ENCODE data around the gene ZBTB20.

The ZBTB20 gene

DNA sequence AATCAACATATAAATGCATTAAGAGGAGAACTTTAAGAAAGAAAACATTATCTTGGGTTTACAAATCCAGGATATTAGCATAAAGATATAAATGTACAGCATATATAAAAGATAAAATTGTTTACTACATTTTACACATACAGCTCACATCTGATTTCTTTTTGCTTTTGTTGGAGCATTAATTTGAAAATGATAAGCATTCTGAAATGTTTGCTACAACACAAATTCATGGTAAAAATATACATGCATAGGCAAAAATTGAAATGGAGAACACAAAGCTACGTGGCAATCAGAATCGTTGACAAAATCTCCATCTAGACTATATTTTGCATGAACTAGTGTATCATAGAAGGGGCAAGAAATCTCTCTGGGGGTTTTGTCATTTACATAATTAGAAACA, 694.2 kb downstream of the ZBTB20 start:
- no peak for DNase-seq

DNA sequence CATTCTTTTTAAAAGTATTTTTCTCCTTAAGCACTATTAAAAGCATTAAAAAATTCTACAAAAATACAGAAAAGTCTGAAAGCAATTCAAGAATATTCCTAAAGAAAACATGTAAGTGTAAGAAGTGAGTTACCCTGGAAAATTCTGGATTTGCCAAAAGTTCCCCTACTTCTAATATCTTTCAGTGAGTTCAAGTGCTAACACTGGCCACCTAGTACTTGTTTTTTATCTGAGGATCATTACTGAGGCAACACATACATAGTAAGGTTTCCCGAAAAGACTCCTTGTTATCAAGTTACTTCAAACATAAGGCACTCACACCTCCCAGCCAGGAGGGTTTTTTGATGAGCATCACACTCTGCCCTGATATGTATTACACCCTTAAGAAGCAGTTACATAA, 694.8 kb downstream of the ZBTB20 start:
- DNase-seq, result no peak

DNA sequence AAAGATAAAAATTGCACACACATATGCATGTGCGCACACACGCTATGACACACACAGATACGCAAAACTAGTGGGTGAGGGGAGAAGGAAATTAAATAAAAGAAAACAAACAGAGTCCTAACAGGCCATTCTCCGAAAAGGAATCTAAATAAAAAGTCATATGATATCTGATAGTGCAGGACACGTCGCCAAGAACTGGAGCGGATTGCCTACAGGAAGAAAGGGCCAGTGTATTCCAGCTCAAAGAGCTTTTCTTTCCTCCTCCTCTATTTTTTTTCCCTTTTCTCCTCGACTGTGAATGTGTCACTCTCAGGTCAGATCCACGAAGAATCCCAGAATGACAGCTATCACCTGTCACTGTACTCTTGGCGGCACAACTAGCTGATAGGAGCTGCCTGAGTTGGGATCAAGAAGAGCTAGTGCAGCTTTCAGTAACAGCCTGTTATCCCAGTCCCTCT, 695.5 kb downstream of the ZBTB20 start:
- DNase-seq, result no peak

DNA sequence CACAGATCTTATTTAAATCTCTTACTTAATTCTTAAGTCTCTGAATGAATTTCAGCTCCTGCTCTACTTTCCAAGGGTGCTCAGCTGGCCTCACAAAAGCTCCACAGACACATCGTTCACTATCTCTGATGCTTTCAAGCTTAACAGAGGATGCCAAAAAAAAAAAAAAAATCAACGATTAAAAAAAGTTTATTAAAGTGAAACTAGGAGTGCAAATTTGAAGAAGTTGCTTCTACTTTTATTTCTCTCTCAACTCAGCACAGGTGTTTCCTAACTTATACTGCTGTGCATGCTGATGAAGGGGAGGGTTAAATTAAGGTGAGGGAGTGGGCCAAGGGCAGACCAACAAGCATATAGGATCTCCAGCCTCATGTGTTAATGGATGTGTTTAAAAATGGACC, 696.0 kb downstream of the ZBTB20 start:
- DNase-seq, result no peak

- DNase-seq, result no peak
These were observed 697.0 kb downstream of the ZBTB20 start for GRCh38 chr3:114450008-114450596.

DNA sequence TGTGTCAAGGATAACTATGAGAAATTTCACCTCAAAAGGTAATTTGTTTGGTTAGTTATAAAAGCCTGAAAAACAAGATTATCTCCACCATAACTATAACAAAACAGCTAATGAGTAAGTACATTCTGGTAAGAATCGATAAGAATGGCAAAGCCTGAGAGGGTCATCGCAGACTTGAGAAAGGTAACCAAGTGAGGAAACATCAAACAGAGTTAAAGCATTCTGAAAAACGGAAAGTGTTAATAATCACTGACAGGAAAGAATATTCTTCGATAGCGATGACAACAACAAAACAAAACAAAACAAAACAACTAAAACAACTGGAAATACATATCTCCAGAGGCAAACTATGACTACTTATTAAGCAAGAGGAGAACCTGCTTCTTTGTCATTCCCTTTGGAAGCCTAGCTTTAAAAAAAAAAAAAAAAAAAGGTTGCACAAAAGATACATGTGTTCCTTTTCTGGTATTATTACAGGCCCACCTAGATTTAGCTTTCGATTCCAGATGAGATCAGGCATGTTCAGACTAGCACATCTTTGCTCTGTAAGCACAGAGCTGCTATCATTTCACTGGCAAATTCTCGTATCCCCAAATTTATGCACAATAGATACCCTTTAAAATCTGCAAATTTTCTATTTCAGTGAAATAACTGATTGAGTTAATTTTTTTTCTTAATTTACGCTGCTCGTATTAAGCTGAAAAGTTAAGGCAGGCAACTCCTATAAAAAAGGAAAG, 697.6 kb downstream of the ZBTB20 start:
- no peak for DNase-seq

DNA sequence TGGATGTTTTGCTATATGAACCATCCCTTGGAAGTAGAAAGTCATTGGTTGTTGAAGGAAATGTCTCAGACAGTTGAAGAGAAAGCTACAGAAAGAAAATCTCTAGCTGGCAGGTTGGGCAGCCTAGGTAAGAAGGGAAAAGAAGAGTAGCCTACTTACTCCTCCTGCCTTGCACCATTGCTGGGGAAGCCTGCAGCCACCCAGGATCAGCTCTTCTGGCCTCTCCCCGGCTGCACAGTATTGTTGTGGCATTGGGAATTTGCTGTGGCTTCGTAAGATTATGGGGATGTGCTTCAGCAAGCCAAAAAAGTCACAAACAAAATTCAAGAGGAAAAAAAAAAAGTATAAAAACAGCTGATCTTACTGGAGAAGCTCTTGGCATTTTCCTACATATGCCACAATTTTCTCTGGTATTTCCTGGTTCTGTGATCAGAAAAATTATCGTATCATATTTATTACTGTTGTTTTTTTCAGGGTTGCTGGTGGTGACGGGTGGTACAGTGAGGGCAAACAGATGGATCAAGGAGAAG, 699.1 kb downstream of the ZBTB20 start:
- DNase-seq, result no peak

GRCh38 chr3:114447545-114447944, 699.5 kb downstream of the ZBTB20 start:
- DNase-seq, result no peak

- no peak for DNase-seq
These were observed 700.5 kb downstream of the ZBTB20 start for GRCh38 chr3:114446600-114446999.

DNA sequence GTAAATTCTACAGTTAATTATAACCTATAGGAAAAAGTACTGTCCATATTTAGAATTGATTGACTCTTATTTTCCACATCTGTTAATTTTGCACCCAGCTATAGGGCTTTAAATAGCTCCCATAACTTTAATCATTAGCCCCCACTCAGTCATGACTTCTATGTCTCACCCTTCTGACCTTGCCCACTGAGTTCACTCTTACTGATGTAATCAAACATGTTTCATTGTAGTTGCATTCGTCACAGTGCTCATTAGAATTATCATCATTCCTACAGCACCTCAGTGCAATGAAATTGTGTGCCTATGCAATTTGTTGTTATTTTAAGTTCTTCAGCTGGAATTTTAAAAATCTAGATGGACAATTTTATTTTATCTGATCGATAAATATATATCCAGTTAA, 701.9 kb downstream of the ZBTB20 start:
- no peak for DNase-seq

DNA sequence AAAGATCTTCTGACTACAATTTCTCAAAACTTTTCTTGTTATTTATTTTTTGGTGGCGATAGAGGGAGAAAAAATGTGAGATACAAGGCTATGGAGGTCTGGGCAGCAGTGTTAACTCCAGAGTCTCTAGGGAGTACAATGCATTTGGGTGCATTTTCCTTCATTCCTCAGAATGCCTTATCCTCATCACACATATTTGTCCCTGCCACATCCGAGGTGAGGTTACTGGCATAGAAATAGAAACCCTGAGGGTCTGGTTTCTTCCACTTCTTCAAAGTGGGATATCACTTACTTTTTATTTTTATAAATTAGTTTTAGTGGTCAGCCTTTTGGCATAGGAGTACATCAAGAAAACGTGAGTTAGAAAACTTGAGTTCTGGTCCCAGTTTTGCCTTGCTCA, 702.9 kb downstream of the ZBTB20 start:
- no peak for DNase-seq

GRCh38 chr3:114442246-114442645, 704.8 kb downstream of the ZBTB20 start:
- DNase-seq, result no peak

GRCh38 chr3:114441386-114441785, 705.7 kb downstream of the ZBTB20 start:
- no peak for DNase-seq

DNA sequence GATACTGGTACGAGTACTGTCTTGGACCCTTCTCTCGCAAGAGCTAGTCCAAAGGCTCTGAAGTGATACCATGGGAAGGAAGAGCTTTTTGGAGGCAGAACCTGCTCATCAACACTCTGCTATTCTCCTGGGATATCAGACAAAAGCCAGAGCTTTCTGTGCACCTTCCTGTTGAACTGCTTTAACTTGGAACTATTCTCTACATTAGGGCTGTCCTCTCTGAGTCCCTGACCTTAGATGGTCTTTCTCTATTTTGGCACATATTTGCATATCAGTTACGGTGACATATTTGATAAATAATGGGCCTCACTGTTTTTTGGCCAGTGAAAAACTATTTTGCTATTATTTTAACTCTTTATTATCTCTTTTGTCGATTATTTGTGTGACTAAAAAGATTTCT, 706.4 kb downstream of the ZBTB20 start:
- DNase-seq, result no peak

DNA sequence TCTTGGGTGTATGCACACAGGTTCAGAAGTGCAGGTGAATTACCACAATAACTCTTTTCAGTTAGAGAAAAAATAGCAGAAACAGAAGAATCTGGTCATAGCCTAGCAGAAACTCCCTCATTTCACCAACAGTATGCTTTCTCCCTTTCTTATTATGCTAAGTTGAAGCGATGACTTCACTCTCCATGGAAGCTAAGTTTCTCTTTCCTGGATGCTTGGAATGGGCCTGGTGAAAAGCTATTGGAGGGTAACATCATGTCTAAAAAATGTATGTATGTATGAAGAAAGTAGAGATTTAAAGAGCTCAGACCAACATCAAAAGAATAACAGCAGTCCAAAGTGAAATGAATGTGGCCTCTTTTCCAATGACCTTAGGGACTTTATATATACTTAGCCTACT, 707.8 kb downstream of the ZBTB20 start:
- no peak for DNase-seq

- no peak for DNase-seq
These were observed 709.2 kb downstream of the ZBTB20 start for GRCh38 chr3:114437897-114438296.

DNA sequence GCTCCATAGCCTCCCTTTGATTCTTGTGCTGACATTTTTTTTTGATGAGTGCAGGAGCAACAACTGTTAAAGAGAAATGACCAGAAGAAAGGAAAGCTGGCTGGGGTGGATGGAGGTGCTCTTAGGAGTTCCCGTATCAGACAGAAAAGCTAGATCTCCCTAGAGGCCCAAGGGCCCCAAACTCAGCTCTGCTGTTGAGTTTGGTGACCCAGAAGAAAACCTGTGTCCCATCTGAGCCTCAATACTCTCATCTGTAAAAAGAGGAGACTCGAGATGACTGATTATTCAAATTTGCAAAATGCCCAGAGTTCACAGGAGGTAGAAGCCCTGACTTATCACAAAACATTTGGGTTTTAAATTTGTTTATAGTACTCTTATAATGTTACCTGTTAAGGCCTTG, 710.9 kb downstream of the ZBTB20 start:
- no peak for DNase-seq

GRCh38 chr3:114435386-114436115, 711.5 kb downstream of the ZBTB20 start:
- no peak for DNase-seq

DNA sequence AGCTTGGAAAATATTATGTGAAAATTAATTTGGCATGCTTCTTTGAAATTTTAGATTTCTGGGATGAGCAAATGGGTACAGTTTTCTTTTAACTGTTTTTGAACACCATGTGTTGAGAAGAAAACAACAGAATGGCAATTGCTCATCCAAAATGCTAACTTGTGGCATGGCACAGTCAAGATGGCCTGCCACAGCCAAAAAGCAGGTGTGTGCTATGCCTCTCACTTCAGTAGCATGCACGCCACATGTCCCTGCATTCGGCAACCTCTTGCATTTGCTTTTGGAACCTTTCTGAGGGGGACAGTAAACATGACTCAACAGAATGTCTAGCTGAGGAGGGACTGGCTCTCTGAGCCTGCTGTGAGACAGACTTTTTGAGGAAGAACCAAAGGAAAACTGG, 714.8 kb downstream of the ZBTB20 start:
- no peak for DNase-seq

GRCh38 chr3:114428044-114428595, 719.0 kb downstream of the ZBTB20 start:
- DNase-seq, result peak; percentile 34

GRCh38 chr3:114427285-114428043, 719.6 kb downstream of the ZBTB20 start:
- DNase-seq, result no peak

DNA sequence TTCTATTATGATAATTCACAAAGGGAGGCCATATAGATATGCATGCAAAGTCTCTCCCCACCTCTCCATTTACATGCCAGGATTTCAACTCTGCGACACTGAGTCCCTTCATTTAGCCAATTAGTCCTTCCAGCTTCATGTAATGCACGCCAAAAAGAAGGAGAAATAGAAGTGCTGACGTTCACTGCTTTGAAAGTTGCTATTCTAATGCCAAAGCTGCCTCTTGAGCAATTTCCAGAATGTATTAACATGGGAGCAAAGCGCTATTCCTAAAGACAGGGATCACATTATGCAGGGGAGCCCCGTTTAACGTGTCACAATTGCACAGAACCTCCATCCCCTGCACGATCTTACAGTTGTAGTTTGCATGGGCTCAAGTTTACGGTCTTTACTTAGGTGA, 722.8 kb downstream of the ZBTB20 start:
- DNase-seq, result no peak

DNA sequence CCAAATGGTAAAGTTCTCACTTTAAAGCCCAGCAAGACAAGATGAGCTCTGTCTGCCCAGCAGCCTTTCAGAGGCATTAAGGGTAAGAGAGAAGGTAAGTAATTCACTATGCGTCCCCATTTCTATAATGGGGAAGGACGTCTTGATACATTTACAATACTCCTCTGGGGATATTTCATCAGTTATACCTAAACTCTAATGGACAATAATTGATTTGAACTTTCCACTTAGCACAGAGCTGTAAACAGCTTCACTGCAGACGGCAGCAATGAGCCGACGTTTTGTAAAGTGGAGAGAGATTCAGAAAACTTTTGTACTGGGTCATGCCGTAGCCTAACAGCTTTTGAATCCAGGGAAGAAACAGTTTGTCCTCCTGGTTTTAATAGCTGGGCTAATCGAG, 725.9 kb downstream of the ZBTB20 start:
- no peak for DNase-seq
